K562 (cell line): ENCODE results near the gene PLA2G15. TPM values are rescaled to one million over a fixed set of nuclear protein-coding genes. Genes with fewer than 3 reads are reported as not detected.

ENCODE experiments used
- BACH1 ChIP-seq: fragments of 200-800 bp; sonication (Bioruptor generic); IDR thresholded peaks from 2 replicates; pipeline ENCODE4 v1.6.1; 2016; ENCODE audit warnings: missing genetic modification characterization, missing compliant biosample characterization
- CEBPZ ChIP-seq: fragments of 150-350 bp; IDR thresholded peaks from 2 replicates; pipeline ENCODE4 v1.6.1; 2014; ENCODE audit warnings: low read depth, mild to moderate bottlenecking, low read length, borderline replicate concordance
- GATAD2B ChIP-seq: fragments of 450-650 bp; IDR thresholded peaks from 2 replicates; pipeline ENCODE4 v1.6.1; 2017; ENCODE audit warnings: mild to moderate bottlenecking, borderline replicate concordance
- KHSRP ChIP-seq: fragments of 450-650 bp; IDR thresholded peaks from 2 replicates; pipeline ENCODE4 v1.6.1; 2017
- NCOA6 ChIP-seq: fragments of 450-650 bp; IDR thresholded peaks from 2 replicates; pipeline ENCODE4 v1.6.1; 2017; ENCODE audit warnings: mild to moderate bottlenecking
- SETDB1 ChIP-seq: IDR thresholded peaks from one replicate; pipeline ENCODE4 v1.6.1; 2012; ENCODE audit warnings: low read length, control low read depth, inconsistent platforms
- SMARCB1 ChIP-seq: IDR thresholded peaks from 2 replicates; pipeline ENCODE4 v1.6.1; 2011; ENCODE audit warnings: improper control_type of control experiment, low read depth; ENCODE audit not compliant: insufficient read length
- SREBF1 ChIP-seq: fragments of 150-350 bp; IDR thresholded peaks from 2 replicates; pipeline ENCODE4 v1.6.1; 2014; ENCODE audit warnings: antibody characterized with exemption, low read depth, low read length, borderline replicate concordance
- SRSF9 ChIP-seq: fragments of 200-400 bp; formaldehyde crosslinking; IDR thresholded peaks from 2 replicates; pipeline ENCODE4 v1.6.1; 2017; ENCODE audit warnings: low read depth, low read length, borderline replicate concordance
- USF2 ChIP-seq: sonication (generic); formaldehyde crosslinking; IDR thresholded peaks from 2 replicates; pipeline ENCODE4 v1.5.0; 2020; ENCODE audit warnings: missing genetic modification reagents
- ZNF12 ChIP-seq: sonication (generic); formaldehyde crosslinking; IDR thresholded peaks from 2 replicates; pipeline ENCODE4 v1.4.0; 2020; ENCODE audit warnings: mild to moderate bottlenecking, missing genetic modification reagents
- ZNF41 ChIP-seq: fragments of 250-450 bp; sonication (Bioruptor Pico); conservative IDR thresholded peaks from 2 replicates; pipeline ENCODE4 v1.4.0; 2020; ENCODE audit warnings: mild to moderate bottlenecking
- ZZZ3 ChIP-seq: fragments of 450-650 bp; IDR thresholded peaks from 2 replicates; pipeline ENCODE4 v1.6.1; 2016; ENCODE audit warnings: antibody characterized with exemption, mild to moderate bottlenecking, moderate library complexity
- polyA plus RNA-seq, 8 experiments: library from polyadenylated mRNA; depleted of rRNA in 4 of 8; stranded (reverse) in 5 of 8; unstranded in 3 of 8; fragments of >200 nt; fragmentation: Nextera tagmentation in 2 of 8; fragmentation: Illumina TruSeq in 1 of 8; extraction: Ambion mirVana in 2 of 8; extraction: Trizol in 1 of 8; gene quantifications; 2 replicates each; pipeline versions ENCODE4 v1.2.1 to v1.2.3, GENCODE V29; 2011 to 2014; ENCODE audit warnings: inconsistent platforms in 1 of 8, missing spikeins in 1 of 8
- total RNA-seq, 7 experiments: library from RNA; depleted of rRNA in 6 of 7; stranded (reverse); fragments of >200 nt in 6 of 7; fragmentation: Illumina TruSeq in 2 of 7; extraction: Trizol in 2 of 7; gene quantifications; 2 replicates each; pipeline versions ENCODE4 v1.2.1 to v1.2.3, GENCODE V29; 2011 to 2021; ENCODE audit warnings: low replicate concordance in 1 of 7
- TF ChIP-seq, protein P1 (sequence below): sonication (generic); formaldehyde crosslinking; IDR thresholded peaks from 2 replicates; pipeline ENCODE4 v1.8.0; 2022; ENCODE audit warnings: mild to moderate bottlenecking, missing genetic modification reagents
- TF ChIP-seq, protein P2 (sequence below): IDR thresholded peaks from 2 replicates; pipeline ENCODE4 v1.6.1; 2012; ENCODE audit warnings: low read depth, low read length, improper control_type of control experiment, borderline replicate concordance
- TF ChIP-seq, protein P3 (sequence below): fragments of 250-450 bp; sonication (Bioruptor Pico); IDR thresholded peaks from 2 replicates; pipeline ENCODE4 v1.9.0; 2021; ENCODE audit warnings: mild to moderate bottlenecking

PLA2G15 gene
- total and polyA plus RNA-seq, 9 of the 15 experiments (the other 6 are each of a cell fraction or from before 2014, with no cell fraction given) = 0.42 to 8.6 (median 4.8) TPM

GRCh38 chr16:68264128-68265077, 19.2 kb downstream of the PLA2G15 start, which contains the start of gene SLC7A6 (continued):
- no peak for TF ChIP-seq BACH1 (tag)
- TF ChIP-seq ZNF12 (CRISPR knock-in tag) = no peak
- no peak for TF ChIP-seq SREBF1
- no peak for TF ChIP-seq ZNF41
- TF ChIP-seq SMARCB1 = no peak
- TF ChIP-seq, protein P1, sequence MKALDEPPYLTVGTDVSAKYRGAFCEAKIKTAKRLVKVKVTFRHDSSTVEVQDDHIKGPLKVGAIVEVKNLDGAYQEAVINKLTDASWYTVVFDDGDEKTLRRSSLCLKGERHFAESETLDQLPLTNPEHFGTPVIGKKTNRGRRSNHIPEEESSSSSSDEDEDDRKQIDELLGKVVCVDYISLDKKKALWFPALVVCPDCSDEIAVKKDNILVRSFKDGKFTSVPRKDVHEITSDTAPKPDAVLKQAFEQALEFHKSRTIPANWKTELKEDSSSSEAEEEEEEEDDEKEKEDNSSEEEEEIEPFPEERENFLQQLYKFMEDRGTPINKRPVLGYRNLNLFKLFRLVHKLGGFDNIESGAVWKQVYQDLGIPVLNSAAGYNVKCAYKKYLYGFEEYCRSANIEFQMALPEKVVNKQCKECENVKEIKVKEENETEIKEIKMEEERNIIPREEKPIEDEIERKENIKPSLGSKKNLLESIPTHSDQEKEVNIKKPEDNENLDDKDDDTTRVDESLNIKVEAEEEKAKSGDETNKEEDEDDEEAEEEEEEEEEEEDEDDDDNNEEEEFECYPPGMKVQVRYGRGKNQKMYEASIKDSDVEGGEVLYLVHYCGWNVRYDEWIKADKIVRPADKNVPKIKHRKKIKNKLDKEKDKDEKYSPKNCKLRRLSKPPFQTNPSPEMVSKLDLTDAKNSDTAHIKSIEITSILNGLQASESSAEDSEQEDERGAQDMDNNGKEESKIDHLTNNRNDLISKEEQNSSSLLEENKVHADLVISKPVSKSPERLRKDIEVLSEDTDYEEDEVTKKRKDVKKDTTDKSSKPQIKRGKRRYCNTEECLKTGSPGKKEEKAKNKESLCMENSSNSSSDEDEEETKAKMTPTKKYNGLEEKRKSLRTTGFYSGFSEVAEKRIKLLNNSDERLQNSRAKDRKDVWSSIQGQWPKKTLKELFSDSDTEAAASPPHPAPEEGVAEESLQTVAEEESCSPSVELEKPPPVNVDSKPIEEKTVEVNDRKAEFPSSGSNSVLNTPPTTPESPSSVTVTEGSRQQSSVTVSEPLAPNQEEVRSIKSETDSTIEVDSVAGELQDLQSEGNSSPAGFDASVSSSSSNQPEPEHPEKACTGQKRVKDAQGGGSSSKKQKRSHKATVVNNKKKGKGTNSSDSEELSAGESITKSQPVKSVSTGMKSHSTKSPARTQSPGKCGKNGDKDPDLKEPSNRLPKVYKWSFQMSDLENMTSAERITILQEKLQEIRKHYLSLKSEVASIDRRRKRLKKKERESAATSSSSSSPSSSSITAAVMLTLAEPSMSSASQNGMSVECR (CRISPR knock-in tag) = peak; percentile 83; the same call in 1 of the 2 replicates
- TF ChIP-seq, protein P2, sequence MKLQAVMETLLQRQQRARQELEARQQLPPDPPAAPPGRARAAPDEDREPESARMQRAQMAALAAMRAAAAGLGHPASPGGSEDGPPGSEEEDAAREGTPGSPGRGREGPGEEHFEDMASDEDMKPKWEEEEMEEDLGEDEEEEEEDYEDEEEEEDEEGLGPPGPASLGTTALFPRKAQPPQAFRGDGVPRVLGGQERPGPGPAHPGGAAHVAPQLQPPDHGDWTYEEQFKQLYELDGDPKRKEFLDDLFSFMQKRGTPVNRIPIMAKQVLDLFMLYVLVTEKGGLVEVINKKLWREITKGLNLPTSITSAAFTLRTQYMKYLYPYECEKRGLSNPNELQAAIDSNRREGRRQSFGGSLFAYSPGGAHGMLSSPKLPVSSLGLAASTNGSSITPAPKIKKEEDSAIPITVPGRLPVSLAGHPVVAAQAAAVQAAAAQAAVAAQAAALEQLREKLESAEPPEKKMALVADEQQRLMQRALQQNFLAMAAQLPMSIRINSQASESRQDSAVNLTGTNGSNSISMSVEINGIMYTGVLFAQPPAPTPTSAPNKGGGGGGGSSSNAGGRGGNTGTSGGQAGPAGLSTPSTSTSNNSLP = no peak
- peak; percentile 99 for TF ChIP-seq GATAD2B
- no peak for TF ChIP-seq SETDB1
- no peak for TF ChIP-seq SRSF9
- TF ChIP-seq NCOA6 = no peak
- no peak for TF ChIP-seq KHSRP
- TF ChIP-seq ZZZ3 = no peak
- no peak for TF ChIP-seq USF2 (CRISPR knock-in tag)
- TF ChIP-seq, protein P3, sequence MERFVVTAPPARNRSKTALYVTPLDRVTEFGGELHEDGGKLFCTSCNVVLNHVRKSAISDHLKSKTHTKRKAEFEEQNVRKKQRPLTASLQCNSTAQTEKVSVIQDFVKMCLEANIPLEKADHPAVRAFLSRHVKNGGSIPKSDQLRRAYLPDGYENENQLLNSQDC = no peak
- no peak for TF ChIP-seq CEBPZ
